Stimulated activated CD4-positive, alpha-beta T cell treated with anti-CD3 and anti-CD28 coated beads, TNF-alpha, amount 100 ng/mL, for 24 hours (primary cell): ENCODE data around the gene CACNB4.

ENCODE experiments used
- DNase-seq, 3 experiments: peaks; one replicate each; pipeline ENCODE4 v3.0.0-alpha.2; 2020; ENCODE audit warnings: low read depth in 3 of 3

The CACNB4 gene

GRCh38 chr2:151855111-151855510, 243.7 kb downstream of the CACNB4 start:
- no peak for DNase-seq

- DNase-seq, result no peak
Observed at GRCh38 chr2:151853070-151853758, 245.6 kb downstream of the CACNB4 start.

- no peak for DNase-seq
Observed at GRCh38 chr2:151852260-151853069, 246.4 kb downstream of the CACNB4 start.

GRCh38 chr2:151851761-151852160, 247.1 kb downstream of the CACNB4 start:
- no peak for DNase-seq

GRCh38 chr2:151849413-151850010, 249.3 kb downstream of the CACNB4 start:
- DNase-seq, result no peak

- no peak for DNase-seq
Observed at GRCh38 chr2:151845884-151846283, 253.0 kb downstream of the CACNB4 start.

GRCh38 chr2:151845481-151845880, 253.4 kb downstream of the CACNB4 start:
- no peak for DNase-seq

- no peak for DNase-seq
Observed at GRCh38 chr2:151844211-151844896, 254.5 kb downstream of the CACNB4 start.

GRCh38 chr2:151843691-151844061, 255.2 kb downstream of the CACNB4 start:
- no peak for DNase-seq

- no peak for DNase-seq
Observed at GRCh38 chr2:151842830-151843690, 255.8 kb downstream of the CACNB4 start.

GRCh38 chr2:151841047-151841424, 257.8 kb downstream of the CACNB4 start:
- DNase-seq, result no peak

- DNase-seq, result no peak
Observed at GRCh38 chr2:151840216-151841046, 258.4 kb downstream of the CACNB4 start.

- DNase-seq, result no peak
Observed at GRCh38 chr2:151837926-151838325, 260.9 kb downstream of the CACNB4 start.

GRCh38 chr2:151833984-151834383, 264.9 kb downstream of the CACNB4 start:
- no peak for DNase-seq

GRCh38 chr2:151830961-151831360, 267.9 kb downstream of the CACNB4 start:
- no peak for DNase-seq

- DNase-seq, result no peak
Observed at GRCh38 chr2:151828890-151829324, 269.9 kb downstream of the CACNB4 start.

- DNase-seq, result peak; percentile 89 to 90 (median 90)
Observed at GRCh38 chr2:151828143-151828889, 270.5 kb downstream of the CACNB4 start, which contains the start of gene ARL5A. ARL5A (minus strand) TSS chr2:151828421; CDS start chr2:151828176, 245 bp downstream.

GRCh38 chr2:151827564-151828142, 271.2 kb downstream of the CACNB4 start:
- DNase-seq, result peak in 2 of 3 experiments; percentile 4 to 28

- DNase-seq, result no peak
Observed at GRCh38 chr2:151826737-151827157, 272.1 kb downstream of the CACNB4 start.
